H9 (cell line): ENCODE measurements around the gene BOD1L2. TPM values are rescaled to one million over a fixed set of nuclear protein-coding genes. Genes with fewer than 3 reads are reported as not detected.
A peak's percentile ranks its signal among the peaks of the same experiment; 100 is the strongest.

Experiments
- DNase-seq: peaks from one replicate; pipeline ENCODE4 v3.0.0-alpha.2; 2017
- H2AFZ ChIP-seq: one replicate; pipeline ENCODE4 v1.6.1; 2013; ENCODE audit warnings: mild to moderate bottlenecking, low read length, control low read depth, moderate library complexity
- H2AK5ac ChIP-seq: 2 replicates; pipeline ENCODE4 v1.6.1; 2013; ENCODE audit warnings: low read length, control low read depth, mixed read lengths; ENCODE audit not compliant: insufficient read length
- H2BK120ac ChIP-seq: one replicate; pipeline ENCODE4 v1.6.1; 2013; ENCODE audit warnings: low read depth, mild to moderate bottlenecking, low read length, control low read depth, inconsistent platforms; ENCODE audit not compliant: poor library complexity, severe bottlenecking
- H2BK12ac ChIP-seq: 2 replicates; pipeline ENCODE4 v1.6.1; 2013; ENCODE audit warnings: low read length, control low read depth, mixed read lengths, low read depth; ENCODE audit not compliant: insufficient read length
- H2BK15ac ChIP-seq: 2 replicates; pipeline ENCODE4 v1.6.1; 2013; ENCODE audit warnings: low read depth, low read length, control low read depth
- H2BK20ac ChIP-seq: one replicate; pipeline ENCODE4 v1.6.1; 2013; ENCODE audit warnings: low read depth, mild to moderate bottlenecking, low read length, control low read depth, inconsistent platforms; ENCODE audit not compliant: poor library complexity, severe bottlenecking
- H2BK5ac ChIP-seq: 2 replicates; pipeline ENCODE4 v1.6.1; 2013; ENCODE audit warnings: low read length, control low read depth, mixed read lengths; ENCODE audit not compliant: insufficient read length
- H3K14ac ChIP-seq: 2 replicates; pipeline ENCODE4 v1.6.1; 2013; ENCODE audit warnings: low read length, control low read depth; ENCODE audit not compliant: insufficient read depth
- H3K18ac ChIP-seq: 2 replicates; pipeline ENCODE4 v1.6.1; 2013; ENCODE audit warnings: low read depth, mild to moderate bottlenecking, mixed read lengths, low read length, control low read depth; ENCODE audit not compliant: insufficient read length
- H3K23ac ChIP-seq: 2 replicates; pipeline ENCODE4 v1.6.1; 2013; ENCODE audit warnings: low read length, control low read depth, mixed read lengths, low read depth; ENCODE audit not compliant: insufficient read length
- H3K23me2 ChIP-seq: 2 replicates; pipeline ENCODE4 v1.6.1; 2013; ENCODE audit warnings: low read depth, mild to moderate bottlenecking, mixed read lengths, low read length, control low read depth; ENCODE audit not compliant: insufficient read length, poor library complexity, severe bottlenecking
- H3K27ac ChIP-seq: 2 replicates; pipeline ENCODE4 v1.5.1; 2013; ENCODE audit warnings: low read length, control low read depth, mixed read lengths, low read depth; ENCODE audit not compliant: insufficient read length
- H3K27me3 ChIP-seq: 2 replicates; pipeline ENCODE4 v1.6.1; 2013; ENCODE audit warnings: low read length, control low read depth, inconsistent platforms; ENCODE audit not compliant: insufficient read depth
- H3K4ac ChIP-seq: 2 replicates; pipeline ENCODE4 v1.6.1; 2013; ENCODE audit warnings: low read depth, mild to moderate bottlenecking, control low read depth, inconsistent platforms, low read length, moderate library complexity
- H3K4me1 ChIP-seq: 2 replicates; pipeline ENCODE4 v1.6.1; 2013; ENCODE audit warnings: low read length, control low read depth, inconsistent platforms; ENCODE audit not compliant: insufficient read depth
- H3K4me2 ChIP-seq: 2 replicates; pipeline ENCODE4 v1.6.1; 2013; ENCODE audit warnings: low read length, control low read depth, mixed read lengths; ENCODE audit not compliant: insufficient read length, insufficient read depth
- H3K56ac ChIP-seq: 2 replicates; pipeline ENCODE4 v1.6.1; 2013; ENCODE audit warnings: low read depth, mild to moderate bottlenecking, mixed read lengths, low read length, control low read depth; ENCODE audit not compliant: insufficient read length
- H3K79me1 ChIP-seq: 2 replicates; pipeline ENCODE4 v1.6.1; 2013; ENCODE audit warnings: low read depth, mild to moderate bottlenecking, moderate library complexity, low read length, control low read depth, inconsistent platforms; ENCODE audit not compliant: insufficient read depth, poor library complexity, severe bottlenecking
- H3K79me2 ChIP-seq: 2 replicates; pipeline ENCODE4 v1.6.1; 2013; ENCODE audit warnings: low read length, control low read depth, inconsistent platforms; ENCODE audit not compliant: insufficient read depth
- H3K9ac ChIP-seq: 2 replicates; pipeline ENCODE4 v1.6.1; 2013; ENCODE audit warnings: low read length, control low read depth, mixed read lengths; ENCODE audit not compliant: insufficient read length; ENCODE audit errors: extremely low read depth
- H3K9me3 ChIP-seq: one replicate; pipeline ENCODE4 v1.6.1; 2013; ENCODE audit warnings: low read depth, low read length, inconsistent platforms; ENCODE audit not compliant: control insufficient read depth
- H3T11ph ChIP-seq: one replicate; pipeline ENCODE4 v1.6.1; 2013; ENCODE audit warnings: mild to moderate bottlenecking, low read length, control low read depth, inconsistent platforms
- H4K20me1 ChIP-seq: one replicate; pipeline ENCODE4 v1.6.1; 2013; ENCODE audit not compliant: control insufficient read depth, insufficient read length, insufficient read depth
- H4K5ac ChIP-seq: 2 replicates; pipeline ENCODE4 v1.6.1; 2013; ENCODE audit warnings: low read depth, mild to moderate bottlenecking, mixed read lengths, low read length, control low read depth; ENCODE audit not compliant: insufficient read length
- H4K8ac ChIP-seq: replicated peaks from 2 replicates; pipeline ENCODE4 v1.6.1; 2013; ENCODE audit warnings: low read length, control low read depth, mixed read lengths, low read depth; ENCODE audit not compliant: insufficient read length
- H4K91ac ChIP-seq: 2 replicates; pipeline ENCODE4 v1.6.1; 2013; ENCODE audit warnings: low read depth, mild to moderate bottlenecking, moderate library complexity, mixed read lengths, low read length, control low read depth; ENCODE audit not compliant: insufficient read length
- H3K27ac Mint-ChIP-seq, 3 experiments: 2 replicates in 2 of 3; 3 replicates in 1 of 3; pipeline ENCODE4 v1.8.0; 2020 to 2021; ENCODE audit warnings: mixed read lengths in 3 of 3, mild to moderate bottlenecking in 1 of 3, moderate library complexity in 1 of 3
- H3K27me3 Mint-ChIP-seq: 2 replicates; pipeline ENCODE4 v1.8.0; 2021; ENCODE audit warnings: low read depth, mild to moderate bottlenecking, moderate library complexity, mixed read lengths
- H3K36me3 Mint-ChIP-seq, 3 experiments: 2 replicates in 2 of 3; 3 replicates in 1 of 3; pipeline ENCODE4 v1.8.0; 2020 to 2021; ENCODE audit warnings: low read depth in 3 of 3, mixed read lengths in 3 of 3; ENCODE audit not compliant: insufficient read depth in 1 of 3
- H3K4me1 Mint-ChIP-seq, 2 experiments: 2 replicates each; pipeline ENCODE4 v1.8.0; 2020; ENCODE audit warnings: mixed read lengths in 2 of 2
- H3K4me3 Mint-ChIP-seq, 2 experiments: 2 replicates in 1 of 2; 3 replicates in 1 of 2; pipeline ENCODE4 v1.8.0; 2020 to 2021; ENCODE audit warnings: mild to moderate bottlenecking in 2 of 2, mixed read lengths in 2 of 2, moderate library complexity in 1 of 2
- H3K9me3 Mint-ChIP-seq, 2 experiments: 2 replicates in 1 of 2; 3 replicates in 1 of 2; pipeline ENCODE4 v1.8.0; 2020; ENCODE audit warnings: mild to moderate bottlenecking in 2 of 2, mixed read lengths in 2 of 2, moderate library complexity in 1 of 2
- WGBS: extraction: QIAGEN DNeasy Blood & Tissue Kit; methylation state at CpG from one replicate; pipeline ENCODE4 v1.1.7; 2013; ENCODE audit warnings: missing lambda C conversion rate, low lambda C conversion rate, mixed read lengths; ENCODE audit not compliant: insufficient read length; ENCODE audit errors: extremely low coverage; 5-methylcytosine and 5-hydroxymethylcytosine counted together
- total RNA-seq: library from RNA; stranded (reverse); gene quantifications from 2 replicates; pipeline ENCODE4 v1.2.1, GENCODE V29; 2021
- TF ChIP-seq, protein P1 (sequence below): fragments of 200-600 bp; sonication (generic); conservative IDR thresholded peaks from 3 replicates; pipeline ENCODE4 v1.8.0; 2021; ENCODE audit warnings: antibody characterized with exemption, mild to moderate bottlenecking

The BOD1L2 gene
- total RNA-seq, 1 experiment from 2014 or later: not detected

DNA sequence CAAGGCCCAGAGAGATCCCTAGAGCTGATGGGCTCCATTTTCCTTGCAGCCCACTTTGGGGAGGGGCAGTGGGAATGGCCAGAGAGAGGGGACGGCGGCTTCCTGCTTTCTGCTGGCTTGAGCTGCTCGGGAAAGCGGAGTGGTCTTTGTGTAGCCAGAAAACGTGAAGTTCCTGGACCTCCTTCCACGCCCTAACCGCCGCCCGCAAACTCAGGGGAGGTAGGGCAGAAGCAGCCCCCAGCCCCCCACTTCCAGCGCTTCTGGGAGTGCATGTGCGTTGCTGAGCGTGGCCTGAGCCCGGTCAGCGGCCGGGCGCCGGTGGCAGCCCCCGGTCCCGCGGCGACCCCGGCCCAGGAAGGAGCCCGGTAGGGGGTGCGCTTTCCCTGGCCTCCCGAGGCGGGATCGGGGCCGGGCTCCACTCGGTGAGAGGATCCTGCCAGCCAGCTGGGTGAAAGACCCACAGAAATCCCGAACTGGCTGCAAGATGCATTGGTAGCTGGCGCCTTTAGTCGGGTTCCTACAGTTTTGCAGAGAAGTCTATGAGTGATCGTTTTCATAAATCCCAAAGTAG lies 25.3 kb upstream of the BOD1L2 start:
- H2BK15ac ChIP-seq: no peak overlapping the region
- H3K79me2 ChIP-seq: no peaks in the 10 kb centered on the region
- no peak overlapping the region for H2AFZ ChIP-seq
- no peak overlapping the region for H2BK120ac ChIP-seq
- H4K20me1 ChIP-seq: no peaks in the 10 kb centered on the region
- H3K9ac ChIP-seq: no peak overlapping the region
- Mint-ChIP-seq H3K9me3 (no peaks in the 10 kb centered on the region), H3K36me3 (no peaks in the 10 kb centered on the region; a peak in 1 of 7 replicates), H3K27ac (no peak overlapping the region; a peak in 1 of 7 replicates), H3K4me1 (peaks cover 29 to 33% of the 10 kb centered on the region in 2 experiments), H3K27me3 (peaks cover 3% of the 10 kb centered on the region), H3K4me3 (peak overlapping the region; percentile 58 to 72)
- H3K18ac ChIP-seq: peak overlapping the region; percentile 67
- no peak overlapping the region for H2AK5ac ChIP-seq
- no peaks in the 10 kb centered on the region for H3K23me2 ChIP-seq
- no peaks in the 10 kb centered on the region for H3K79me1 ChIP-seq
- H3K27me3 ChIP-seq: no peaks in the 10 kb centered on the region
- no peak overlapping the region for H3K4ac ChIP-seq
- H2BK12ac ChIP-seq: no peak overlapping the region
- H2BK5ac ChIP-seq: no peak overlapping the region
- H3K14ac ChIP-seq: peak overlapping the region; percentile 86
- no peak overlapping the region for H4K5ac ChIP-seq
- TF ChIP-seq, protein P1, sequence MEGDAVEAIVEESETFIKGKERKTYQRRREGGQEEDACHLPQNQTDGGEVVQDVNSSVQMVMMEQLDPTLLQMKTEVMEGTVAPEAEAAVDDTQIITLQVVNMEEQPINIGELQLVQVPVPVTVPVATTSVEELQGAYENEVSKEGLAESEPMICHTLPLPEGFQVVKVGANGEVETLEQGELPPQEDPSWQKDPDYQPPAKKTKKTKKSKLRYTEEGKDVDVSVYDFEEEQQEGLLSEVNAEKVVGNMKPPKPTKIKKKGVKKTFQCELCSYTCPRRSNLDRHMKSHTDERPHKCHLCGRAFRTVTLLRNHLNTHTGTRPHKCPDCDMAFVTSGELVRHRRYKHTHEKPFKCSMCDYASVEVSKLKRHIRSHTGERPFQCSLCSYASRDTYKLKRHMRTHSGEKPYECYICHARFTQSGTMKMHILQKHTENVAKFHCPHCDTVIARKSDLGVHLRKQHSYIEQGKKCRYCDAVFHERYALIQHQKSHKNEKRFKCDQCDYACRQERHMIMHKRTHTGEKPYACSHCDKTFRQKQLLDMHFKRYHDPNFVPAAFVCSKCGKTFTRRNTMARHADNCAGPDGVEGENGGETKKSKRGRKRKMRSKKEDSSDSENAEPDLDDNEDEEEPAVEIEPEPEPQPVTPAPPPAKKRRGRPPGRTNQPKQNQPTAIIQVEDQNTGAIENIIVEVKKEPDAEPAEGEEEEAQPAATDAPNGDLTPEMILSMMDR: peak; percentile 59
- peak overlapping the region; percentile 45 for H3K4me2 ChIP-seq
- no peak overlapping the region for H2BK20ac ChIP-seq
- no peak overlapping the region for H4K8ac ChIP-seq
- no peak overlapping the region for H3K23ac ChIP-seq
- peaks cover 7% of the 10 kb centered on the region for H3K4me1 ChIP-seq
- DNase-seq: peak; percentile 65
- no peak overlapping the region for H4K91ac ChIP-seq
- no CpG with 5 or more reads among the region's 33 CpGs for WGBS
- H3T11ph ChIP-seq: no peak overlapping the region
- no peak overlapping the region for H3K27ac ChIP-seq
- no peaks in the 10 kb centered on the region for H3K9me3 ChIP-seq
- no peak overlapping the region for H3K56ac ChIP-seq
